Gastrocnemius medialis (tissue), 4 donors: Measurements from ENCODE around the gene TOX4. TPM values are rescaled to one million over a fixed set of nuclear protein-coding genes. Genes with fewer than 3 reads are reported as not detected.

ENCODE experiments used
- ATAC-seq, 2 donors: fragments of 150-250 bp; one replicate each; pipeline ENCODE4 v1.9.1; 2016
- DNase-seq, 2 donors: peaks; one replicate each; pipeline ENCODE4 v3.0.0-alpha.2; 2019
- H3K27ac ChIP-seq, 4 donors: fragments of 200-600 bp; sonication (generic); 1 replicate in 1 of 4; 2 replicates in 3 of 4; pipeline ENCODE4 v1.5.1; 2016 to 2018; ENCODE audit warnings: mild to moderate bottlenecking in 2 of 4, moderate library complexity in 1 of 4
- H3K27me3 ChIP-seq, 3 donors: fragments of 200-600 bp; sonication (generic) in 2 of 3; 1 replicate in 1 of 3; 2 replicates in 2 of 3; pipeline versions ENCODE4 v1.5.1 to v1.6.0; 2016 to 2019; ENCODE audit warnings: mild to moderate bottlenecking in 1 of 3, moderate library complexity in 1 of 3
- H3K36me3 ChIP-seq, 2 donors: fragments of 200-600 bp; sonication (generic) in 1 of 2; one replicate each; pipeline ENCODE4 v1.5.1; 2017 to 2018
- H3K4me1 ChIP-seq, 2 donors: fragments of 200-600 bp; sonication (generic) in 1 of 2; one replicate each; pipeline ENCODE4 v1.5.1; 2016 to 2017; ENCODE audit warnings: mild to moderate bottlenecking in 2 of 2
- H3K4me3 ChIP-seq, 4 donors: fragments of 200-600 bp; sonication (generic) in 3 of 4; 1 replicate in 1 of 4; 2 replicates in 3 of 4; pipeline ENCODE4 v1.5.1; 2016 to 2019; ENCODE audit warnings: mild to moderate bottlenecking in 2 of 4
- H3K9me3 ChIP-seq, 3 donors: fragments of 200-600 bp; sonication (generic) in 2 of 3; 1 replicate in 1 of 3; 2 replicates in 2 of 3; pipeline ENCODE4 v1.5.1; 2016 to 2019
- POLR2A ChIP-seq, 2 donors: fragments of 450-650 bp; IDR thresholded peaks; one replicate each; pipeline ENCODE4 v1.6.1; 2017; ENCODE audit warnings: antibody characterized with exemption in 2 of 2, mild to moderate bottlenecking in 2 of 2, moderate library complexity in 2 of 2
- in situ Hi-C, 4 donors: fragments of 200-750 bp; cut with MboI; loops; one replicate each; pipeline versions ENCODE4 v1.15.0 to v1.8.0; 2017; ENCODE audit warnings: low sequenced_read_pairs in 4 of 4
- intact Hi-C: fragments of 100-400 bp; cut with DNase I; formaldehyde crosslinking; loops from one replicate; pipeline ENCODE4 v1.15.1; 2023; ENCODE audit warnings: low total_unique reads
- total RNA-seq, 4 donors: library from RNA; depleted of rRNA; stranded (reverse); fragments of >200 nt; gene quantifications; one replicate each; pipeline versions ENCODE4 v1.1.0 to v1.2.3, GENCODE V29; 2016
- TF ChIP-seq, protein P1 (sequence below), 5 experiments: fragments of 450-650 bp in 3 of 5; fragments of 200-600 bp in 2 of 5; sonication (generic) in 2 of 5; IDR thresholded peaks in 4 of 5; conservative IDR thresholded peaks in 1 of 5; 1 replicate in 4 of 5; 2 replicates in 1 of 5; pipeline ENCODE4 v1.5.1; 2016 to 2019; ENCODE audit warnings: antibody characterized with exemption in 5 of 5, mild to moderate bottlenecking in 3 of 5, moderate library complexity in 3 of 5

TOX4 gene
- total RNA-seq, 4 donors from 2014 or later = 57.2 to 135 (median 112) TPM

DNA sequence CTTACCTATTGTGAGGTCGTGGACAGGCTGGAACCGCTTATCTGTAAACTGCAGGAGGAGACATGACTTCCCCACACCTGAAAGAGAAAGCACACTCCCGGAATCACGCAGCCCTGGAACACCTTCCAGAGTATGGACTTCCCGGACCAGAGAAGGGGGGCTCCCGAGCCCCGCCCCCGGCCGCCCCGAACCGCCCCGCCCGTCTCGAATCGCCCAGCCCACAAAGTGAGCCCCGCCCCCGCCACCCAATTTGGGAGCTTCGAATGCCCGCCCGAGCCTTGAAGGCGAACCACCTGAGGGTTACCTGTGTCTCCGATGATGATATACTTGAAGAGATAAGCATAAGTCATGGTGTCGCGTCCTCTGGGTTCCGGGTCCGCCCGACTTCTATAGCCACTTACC, 471 bp upstream of the TOX4 start:
- Histone ChIP-seq H3K36me3 (peaks cover 0 to 25% of the 10 kb centered on the region in 2 donors), H3K27me3 (no peaks in the 10 kb centered on the region), H3K9me3 (no peaks in the 10 kb centered on the region), H3K4me3 (peak overlapping the region; percentile 66 to 90 (median 80)), H3K4me1 (peaks cover 19 to 20% of the 10 kb centered on the region in 2 donors), H3K27ac (peak overlapping the region; percentile 83 to 89 (median 87))
- no peak for TF ChIP-seq POLR2A (IDR thresholded peaks at IDR 0.05)
- TF ChIP-seq, protein P1, sequence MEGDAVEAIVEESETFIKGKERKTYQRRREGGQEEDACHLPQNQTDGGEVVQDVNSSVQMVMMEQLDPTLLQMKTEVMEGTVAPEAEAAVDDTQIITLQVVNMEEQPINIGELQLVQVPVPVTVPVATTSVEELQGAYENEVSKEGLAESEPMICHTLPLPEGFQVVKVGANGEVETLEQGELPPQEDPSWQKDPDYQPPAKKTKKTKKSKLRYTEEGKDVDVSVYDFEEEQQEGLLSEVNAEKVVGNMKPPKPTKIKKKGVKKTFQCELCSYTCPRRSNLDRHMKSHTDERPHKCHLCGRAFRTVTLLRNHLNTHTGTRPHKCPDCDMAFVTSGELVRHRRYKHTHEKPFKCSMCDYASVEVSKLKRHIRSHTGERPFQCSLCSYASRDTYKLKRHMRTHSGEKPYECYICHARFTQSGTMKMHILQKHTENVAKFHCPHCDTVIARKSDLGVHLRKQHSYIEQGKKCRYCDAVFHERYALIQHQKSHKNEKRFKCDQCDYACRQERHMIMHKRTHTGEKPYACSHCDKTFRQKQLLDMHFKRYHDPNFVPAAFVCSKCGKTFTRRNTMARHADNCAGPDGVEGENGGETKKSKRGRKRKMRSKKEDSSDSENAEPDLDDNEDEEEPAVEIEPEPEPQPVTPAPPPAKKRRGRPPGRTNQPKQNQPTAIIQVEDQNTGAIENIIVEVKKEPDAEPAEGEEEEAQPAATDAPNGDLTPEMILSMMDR (IDR thresholded peaks at IDR 0.05 in 4 of 5, conservative IDR thresholded peaks at IDR 0.05 in 1 of 5) = no peak
- in situ Hi-C loops (no loop called here), intact Hi-C loops (loop anchor here (1.0 to 5.0 kb wide), 3 partner anchors 35 to 209 kb away; partner anchors contain the start of genes HNRNPC, METTL3 and SUPT16H)
- peak in 1 of 2 donors; percentile 82 for DNase-seq
- ATAC-seq = peak; percentile 72 to 74

DNA sequence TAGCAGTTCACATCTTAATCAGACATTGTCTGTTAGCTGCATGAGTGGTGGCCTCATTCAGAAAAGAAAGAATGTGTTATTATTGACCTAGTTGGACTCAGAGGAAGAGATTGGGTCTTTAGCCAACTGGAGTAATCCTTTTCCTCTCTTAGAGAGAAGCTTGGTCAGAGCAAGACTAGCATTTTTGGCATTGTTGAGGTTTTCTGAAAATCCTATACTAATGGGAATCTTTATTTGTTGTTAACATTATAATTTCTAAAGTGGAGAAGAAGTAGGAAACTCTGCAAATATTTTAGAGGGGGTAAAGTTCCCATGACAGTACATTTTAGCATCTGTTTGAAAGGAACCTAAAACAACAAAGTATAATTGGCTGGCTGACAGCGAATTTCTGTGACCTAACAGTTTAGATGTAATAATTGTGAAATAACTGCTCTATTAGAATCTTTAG, 9.7 kb downstream of the TOX4 start:
- Histone ChIP-seq H3K4me1 (no peaks in the 10 kb centered on the region), H3K36me3 (peaks cover 0 to 52% of the 10 kb centered on the region in 2 donors), H3K4me3 (no peak overlapping the region), H3K27ac (no peak overlapping the region), H3K9me3 (no peaks in the 10 kb centered on the region), H3K27me3 (no peaks in the 10 kb centered on the region)
- in situ Hi-C loops (no loop called here), intact Hi-C loops (no loop called here)
- no peak for ATAC-seq
- TF ChIP-seq POLR2A (IDR thresholded peaks at IDR 0.05) = no peak
- TF ChIP-seq, protein P1 (IDR thresholded peaks at IDR 0.05 in 4 of 5, conservative IDR thresholded peaks at IDR 0.05 in 1 of 5) = no peak
- no peak for DNase-seq

DNA sequence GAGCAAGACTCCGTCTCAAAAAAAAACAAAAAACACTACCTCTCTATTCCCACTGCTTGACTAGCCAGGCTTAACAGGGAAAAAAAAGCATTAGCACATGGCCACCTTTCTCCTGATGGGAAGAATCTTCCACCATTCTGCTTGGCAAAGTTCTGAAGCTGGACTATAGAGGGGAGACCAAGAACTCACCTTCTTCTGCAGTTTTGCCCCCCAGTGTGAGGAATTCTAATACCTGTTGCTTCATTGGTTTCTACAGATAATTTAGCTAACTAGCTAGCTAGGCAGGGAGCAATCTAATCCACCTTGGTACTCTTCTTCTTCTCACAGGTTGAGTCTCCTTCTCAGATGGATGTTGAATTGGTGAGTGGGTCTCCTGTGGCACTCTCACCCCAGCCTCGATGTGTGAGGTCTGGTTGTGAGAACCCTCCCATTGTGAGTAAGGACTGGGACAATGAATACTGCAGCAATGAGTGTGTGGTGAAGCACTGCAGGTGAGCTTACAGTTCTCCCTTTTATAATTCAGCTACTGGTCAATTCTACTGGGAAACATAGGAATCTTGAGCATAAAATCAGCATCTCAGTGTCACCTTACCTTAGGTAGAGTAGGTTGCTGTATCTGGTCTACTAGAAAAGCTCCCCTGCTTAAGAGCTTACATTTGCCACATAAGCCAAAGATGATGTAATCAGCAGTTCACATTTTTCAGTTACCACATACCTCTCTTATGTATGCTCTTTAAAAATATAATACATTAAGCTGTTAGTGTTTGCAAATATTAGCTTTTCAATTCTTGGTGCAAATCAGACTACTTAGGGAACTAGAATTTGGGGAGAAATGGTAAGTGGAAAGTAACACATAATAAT, 18.1 kb downstream of the TOX4 start:
- TF ChIP-seq POLR2A (IDR thresholded peaks at IDR 0.05) = no peak
- TF ChIP-seq, protein P1 (IDR thresholded peaks at IDR 0.05 in 4 of 5, conservative IDR thresholded peaks at IDR 0.05 in 1 of 5) = no peak
- H3K36me3 ChIP-seq = peaks cover 0 to 97% of the 10 kb centered on the region in 2 donors
- in situ Hi-C loops = no loop called here

DNA sequence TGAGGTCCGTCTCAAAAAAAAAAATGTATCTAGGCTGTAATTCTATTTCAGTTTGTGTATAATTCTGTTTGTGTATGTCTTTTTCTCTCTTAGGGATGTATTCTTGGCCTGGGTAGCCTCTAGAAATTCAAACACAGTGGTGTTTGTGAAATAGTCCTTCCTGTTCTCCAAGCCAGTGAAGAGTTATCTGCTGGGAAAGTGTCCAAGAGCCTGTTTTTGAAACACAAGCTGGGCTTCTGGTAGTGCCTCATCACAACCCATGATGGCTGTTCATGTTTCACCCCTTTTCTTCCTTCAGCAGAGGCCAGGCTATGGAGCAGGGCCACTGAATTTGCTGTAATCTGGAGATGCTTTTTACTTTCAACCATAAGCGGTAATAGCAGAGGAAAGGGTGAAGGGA, 19.5 kb downstream of the TOX4 start:
- intact Hi-C loops = no loop called here
- Histone ChIP-seq H3K27ac (peak overlapping the region; percentile 56 to 71 (median 62)), H3K36me3 (peaks cover 0 to 97% of the 10 kb centered on the region in 2 donors), H3K9me3 (no peaks in the 10 kb centered on the region), H3K4me3 (no peak overlapping the region), H3K4me1 (no peaks in the 10 kb centered on the region), H3K27me3 (no peaks in the 10 kb centered on the region)
- peak; percentile 83 to 89 for ATAC-seq
- DNase-seq = peak; percentile 21 to 27
- TF ChIP-seq, protein P1 (IDR thresholded peaks at IDR 0.05 in 4 of 5, conservative IDR thresholded peaks at IDR 0.05 in 1 of 5) = no peak
- no peak for TF ChIP-seq POLR2A (IDR thresholded peaks at IDR 0.05)
- in situ Hi-C loops = no loop called here

More for the DNA sequence above, 18.1 kb downstream of the TOX4 start:
- no peaks in the 10 kb centered on the region for H3K9me3 ChIP-seq
- H3K27ac ChIP-seq = peak overlapping the region in 1 of 4 donors; percentile 71
- H3K4me1 ChIP-seq = no peaks in the 10 kb centered on the region
- intact Hi-C loops = no loop called here
- no peak overlapping the region for H3K4me3 ChIP-seq
- no peak for DNase-seq
- ATAC-seq = no peak
- no peaks in the 10 kb centered on the region for H3K27me3 ChIP-seq
